CD4-positive, alpha-beta T cell treated with Interleukin-1 beta for 1 hour (primary cell): Measurements from ENCODE around the gene MEAF6.
"Not testable (repeated sequence)": the region's sequence is repeated elsewhere in the genome, so short reads cannot be mapped to it uniquely, and the experiment has no call there.

Experiments
- DNase-seq, 2 donors: peaks; one replicate each; pipeline ENCODE4 v3.0.0-alpha.2; 2020 to 2022

MEAF6 gene

DNA sequence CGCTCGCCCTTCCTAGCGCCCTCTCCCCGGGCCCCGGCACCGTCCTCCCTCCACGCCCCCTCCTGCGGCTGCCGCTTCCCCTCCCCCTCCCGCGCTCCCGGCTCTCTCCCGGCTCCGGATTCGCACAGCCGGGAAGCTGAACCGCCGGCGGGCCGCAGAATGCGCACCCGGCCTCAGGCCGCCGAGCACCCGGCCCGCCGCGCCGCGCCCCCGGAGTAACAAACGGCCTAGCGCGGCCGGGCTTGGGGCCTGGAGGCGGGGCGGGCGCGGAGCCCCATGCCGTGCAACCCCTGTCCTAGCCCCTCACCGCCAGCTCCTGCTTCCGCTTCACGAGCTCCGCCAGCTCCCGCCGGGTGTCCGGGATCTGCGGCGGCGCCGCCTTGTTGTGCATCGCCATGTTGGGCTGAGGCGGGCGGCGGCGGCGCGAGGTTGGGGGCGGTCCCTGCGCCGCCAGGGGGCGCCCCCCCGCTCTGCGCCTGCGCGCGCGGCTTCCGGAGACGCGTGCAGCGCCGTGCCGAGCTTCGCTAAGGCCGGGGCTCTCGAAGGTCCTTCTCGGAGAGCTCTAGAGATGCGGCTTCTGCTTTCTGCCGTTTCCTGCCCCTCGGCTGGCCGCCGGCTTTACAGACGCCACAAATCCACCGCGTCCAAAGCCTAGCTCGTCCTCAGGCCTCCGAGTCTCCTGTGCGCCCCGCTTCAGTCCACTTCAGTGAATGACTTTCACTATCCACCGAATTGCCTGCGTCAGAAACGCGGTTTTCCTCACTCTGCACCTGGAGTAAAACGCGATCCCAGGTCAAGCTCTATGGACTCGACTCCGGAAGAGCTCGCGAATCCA, at the start of gene MEAF6:
Gene MEAF6 (minus strand): TSS at position 417 of the 835 bp plus-strand sequence. CDS start 20 bp downstream, at position 397.
- peak; percentile 85 to 86 for DNase-seq

DNA sequence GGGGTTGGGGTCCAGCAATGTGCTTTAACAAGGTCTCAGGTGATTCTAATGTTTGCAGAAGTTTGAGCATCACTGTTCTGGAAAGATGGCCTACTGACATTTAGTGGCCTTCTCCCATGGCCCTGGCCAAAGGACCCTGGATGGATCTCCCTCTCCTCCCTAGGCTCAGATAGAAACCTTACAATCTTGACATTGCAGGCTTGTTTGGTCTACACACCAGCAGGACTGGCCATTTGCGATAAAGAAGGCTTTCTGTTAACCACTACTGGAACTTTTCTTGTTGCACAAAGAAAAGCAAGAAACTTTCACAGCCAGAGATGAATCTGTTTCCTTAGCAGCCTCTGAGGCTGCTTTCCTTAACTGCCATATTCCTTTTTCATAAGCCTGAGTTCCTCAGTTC, 48.4 kb upstream of the MEAF6 start:
- DNase-seq, result no peak

DNA sequence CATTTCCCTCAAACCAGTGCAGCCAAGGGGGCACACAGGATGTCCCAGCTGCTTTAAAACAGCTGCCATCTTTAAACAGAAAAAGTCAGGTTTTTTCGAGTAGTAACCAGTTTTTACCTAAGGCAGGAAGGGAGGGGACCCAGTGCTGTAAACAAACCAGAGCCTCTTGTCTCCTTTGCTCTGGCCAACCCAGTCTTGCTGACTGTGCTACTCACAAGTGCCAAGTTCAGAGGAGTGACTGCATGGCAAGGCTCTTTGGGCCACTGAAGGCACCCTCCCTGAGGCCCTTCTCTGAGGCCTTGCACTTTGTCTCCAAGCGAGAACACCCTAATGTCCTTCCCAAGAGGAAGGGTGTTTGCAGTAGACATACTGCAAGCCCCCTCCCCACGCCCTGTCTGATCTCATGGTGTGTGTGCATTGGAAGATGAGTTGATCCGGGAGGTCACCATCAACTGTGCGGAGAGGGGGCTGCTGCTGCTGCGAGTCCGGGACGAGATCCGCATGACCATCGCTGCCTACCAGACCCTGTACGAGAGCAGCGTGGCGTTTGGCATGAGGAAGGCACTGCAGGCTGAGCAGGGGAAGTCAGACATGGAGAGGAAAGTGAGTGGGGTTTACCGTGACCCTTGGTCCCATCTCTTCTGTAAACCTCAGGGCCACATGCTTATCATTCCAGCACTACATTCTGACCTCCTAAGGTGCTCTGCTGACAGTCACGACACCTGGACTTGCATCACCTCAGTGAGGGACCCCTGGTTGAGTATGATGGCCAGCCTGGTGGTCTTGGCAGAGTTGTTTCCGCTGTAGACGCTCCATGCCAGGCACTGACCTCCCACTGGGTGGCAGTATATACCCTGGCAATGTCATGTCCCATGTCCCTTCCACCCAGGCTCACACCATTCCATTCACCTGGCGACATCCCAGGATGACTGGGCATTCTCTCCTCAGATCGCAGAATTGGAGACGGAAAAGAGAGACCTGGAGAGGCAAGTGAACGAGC, 46.9 kb upstream of the MEAF6 start:
- DNase-seq, result peak; percentile 15 to 46

DNA sequence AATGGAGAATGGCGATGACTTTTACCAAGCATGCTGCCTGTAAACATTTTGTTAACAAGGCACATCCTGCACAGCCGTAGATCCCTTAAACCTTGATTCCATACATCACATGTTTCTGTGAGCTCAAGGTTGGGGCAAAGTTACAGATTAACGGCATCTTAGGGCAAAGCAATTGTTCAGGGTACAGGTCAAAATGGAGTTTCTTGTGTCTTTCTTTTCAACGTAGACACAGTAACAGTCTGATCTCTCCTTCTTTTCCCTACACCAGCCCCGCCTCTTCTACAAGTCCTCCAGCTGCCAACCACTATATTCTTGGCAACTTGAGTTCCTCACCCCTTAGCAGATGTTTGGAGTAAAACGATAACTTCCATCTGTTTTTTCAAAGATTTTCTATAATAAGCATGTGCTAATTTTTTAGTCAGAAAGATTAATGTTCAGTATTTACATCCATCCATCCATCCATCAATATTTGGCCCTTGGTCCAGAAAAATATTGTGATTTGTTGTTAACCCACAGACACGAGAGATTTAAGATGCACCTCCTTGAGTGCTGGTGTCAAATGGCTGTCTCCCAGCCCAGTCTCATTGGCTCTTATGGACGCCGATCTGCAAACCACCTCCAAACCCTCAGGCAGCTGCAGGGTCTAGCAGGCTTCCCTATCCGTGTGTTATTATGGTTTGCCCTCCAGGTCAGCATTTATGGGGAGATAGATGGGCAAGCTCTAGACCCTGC, 46.0 kb upstream of the MEAF6 start:
- no peak for DNase-seq

DNA sequence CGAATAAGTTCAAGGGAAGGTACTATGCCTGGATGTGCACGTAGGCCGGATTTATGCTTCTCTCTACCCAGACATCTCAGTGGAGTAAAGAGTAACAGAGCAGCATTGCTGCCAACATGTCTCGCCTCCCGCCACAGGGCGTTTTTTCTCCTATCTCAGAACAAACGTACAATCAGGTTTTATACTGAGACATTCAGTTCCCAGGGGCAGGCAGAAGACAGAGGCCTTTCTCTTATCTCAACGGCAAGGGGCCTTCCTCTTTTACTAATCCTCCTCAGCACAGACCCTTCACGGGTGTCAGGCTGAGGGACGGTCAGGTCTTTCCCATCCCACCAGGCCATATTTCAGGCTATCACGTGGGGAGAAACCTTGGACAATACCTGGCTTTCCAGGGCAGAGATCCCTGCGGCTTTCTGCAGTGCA, 45.4 kb upstream of the MEAF6 start:
- DNase-seq, result not testable (repeated sequence)

DNA sequence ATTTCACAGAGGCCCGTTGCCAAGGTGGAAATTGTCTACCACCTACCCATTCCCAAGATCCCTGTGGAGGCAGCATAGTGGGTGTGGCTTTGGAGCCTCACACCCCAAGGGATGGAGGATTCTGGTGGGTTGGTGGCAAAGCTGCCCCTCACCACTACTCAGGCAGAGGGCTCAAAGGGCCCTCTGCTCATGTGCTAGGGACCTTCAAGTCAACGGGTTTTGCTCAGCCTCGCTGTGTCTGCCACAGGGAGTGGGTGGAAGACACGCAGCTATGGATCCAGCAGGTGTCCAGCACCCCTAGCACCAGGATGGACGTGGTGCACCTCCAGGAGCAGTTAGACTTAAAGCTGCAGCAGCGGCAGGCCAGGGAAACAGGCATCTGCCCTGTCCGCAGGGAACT, 44.5 kb upstream of the MEAF6 start:
- no peak for DNase-seq

DNA sequence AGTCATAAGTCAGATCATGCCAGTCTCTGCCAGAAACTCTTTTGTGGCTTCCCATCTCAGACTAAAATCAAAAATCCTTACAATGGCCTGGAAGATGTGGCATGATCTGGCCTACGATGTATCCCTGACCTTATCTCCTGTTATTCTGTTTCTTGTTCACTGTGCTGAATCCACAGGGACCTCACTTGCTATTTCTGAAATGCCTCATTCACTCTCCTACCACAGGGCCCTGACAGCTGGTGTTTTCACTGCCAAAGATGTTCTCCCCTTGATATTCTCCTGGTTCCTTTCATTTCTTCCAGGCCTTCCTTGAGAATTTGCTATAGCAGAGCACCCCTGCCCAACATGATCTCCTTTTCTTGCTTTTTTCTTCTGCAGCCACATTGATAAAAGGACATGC, 43.8 kb upstream of the MEAF6 start:
- no peak for DNase-seq

DNA sequence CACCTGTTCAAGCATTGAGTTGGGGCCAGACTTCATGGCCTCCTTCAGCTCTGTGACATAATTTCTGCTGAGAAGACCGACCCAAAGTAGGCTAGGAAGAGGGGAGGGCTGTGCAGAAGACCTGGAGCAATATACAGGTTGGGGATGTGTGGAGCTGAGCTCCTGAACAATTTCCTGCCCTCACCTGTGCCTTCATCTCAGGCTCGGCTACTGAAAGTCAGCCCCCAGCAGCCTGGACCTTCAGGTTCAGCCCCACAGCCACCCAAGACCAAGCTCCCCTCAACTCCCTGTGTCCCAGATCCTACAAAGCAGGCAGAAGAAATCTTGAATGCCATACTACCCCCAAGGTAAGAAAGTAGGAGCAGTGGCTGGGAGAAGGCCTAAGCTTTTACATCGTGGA, 42.8 kb upstream of the MEAF6 start:
- no peak for DNase-seq

DNA sequence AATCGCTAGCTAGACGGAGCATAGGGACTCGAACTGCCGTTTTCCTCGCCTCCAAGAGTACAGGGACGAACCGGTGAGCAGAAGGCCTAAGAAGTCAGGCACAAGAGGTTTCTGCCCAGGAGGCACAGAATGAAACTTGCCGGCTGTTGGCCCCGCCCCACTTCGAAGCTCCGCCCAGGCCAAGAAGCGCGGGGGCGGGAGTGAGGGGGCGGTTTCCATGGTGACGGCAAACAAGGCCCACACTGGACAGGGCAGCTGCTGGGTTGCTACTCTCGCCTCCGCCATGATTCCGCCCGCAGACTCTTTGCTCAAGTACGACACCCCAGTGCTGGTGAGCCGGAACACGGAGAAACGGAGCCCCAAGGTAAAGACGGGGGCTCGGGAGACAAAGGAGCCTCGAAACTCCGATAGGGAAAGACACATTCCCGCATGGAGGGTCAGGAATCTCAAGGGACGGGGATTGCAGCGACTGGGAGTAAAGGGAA, 42.2 kb upstream of the MEAF6 start, which contains the start of gene DNALI1:
Gene DNALI1 (plus strand): TSS at position 229 of the 485 bp plus-strand sequence. CDS start 55 bp downstream, at position 284.
- peak; percentile 27 to 42 for DNase-seq

DNA sequence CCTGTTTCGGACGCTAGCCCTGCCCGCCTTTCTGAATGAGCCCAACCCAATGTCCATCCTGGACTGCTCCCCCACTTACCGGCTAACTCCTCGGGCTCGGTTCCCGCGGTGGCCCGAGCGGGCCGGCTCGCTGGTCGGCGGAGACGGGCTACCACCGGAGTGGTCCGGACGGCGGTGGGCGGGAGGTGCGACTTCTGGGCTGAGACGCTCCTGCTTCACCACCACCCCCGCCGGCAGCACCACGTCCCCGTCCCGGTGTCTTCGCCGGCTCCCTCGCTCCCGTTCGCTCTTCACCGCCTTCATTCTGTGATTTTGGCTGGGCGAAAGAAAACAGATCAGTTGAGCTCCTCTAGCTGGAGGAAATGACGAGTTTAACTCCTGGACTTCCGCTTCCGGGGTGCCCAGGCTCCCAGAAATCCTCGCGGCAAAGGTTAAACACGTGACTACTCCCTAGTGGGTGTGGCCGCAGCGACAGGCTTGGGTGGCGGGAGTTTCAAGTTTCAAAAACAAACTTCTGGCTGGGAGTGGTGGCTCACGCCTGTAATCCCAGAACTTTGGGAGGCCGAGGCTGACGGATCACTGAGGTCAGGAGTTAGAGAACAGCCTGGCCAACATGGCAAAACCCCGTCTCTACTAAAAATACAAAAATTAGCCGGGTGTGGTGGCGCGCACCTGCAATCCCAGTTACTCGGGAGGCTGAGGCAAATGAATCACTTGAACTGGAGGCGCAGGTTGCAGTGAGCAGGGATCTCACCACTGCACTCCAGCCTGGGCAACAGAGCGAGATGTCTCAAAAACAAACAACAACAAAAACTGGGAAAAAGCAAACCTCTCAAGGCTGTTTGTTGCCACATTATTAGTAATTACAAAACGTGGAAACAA, 39.6 kb upstream of the MEAF6 start, which contains the start of gene SNIP1:
Gene SNIP1 (minus strand): TSS at position 367 of the 882 bp plus-strand sequence. CDS start 64 bp downstream, at position 303.
- DNase-seq, result peak; percentile 93 to 94

DNA sequence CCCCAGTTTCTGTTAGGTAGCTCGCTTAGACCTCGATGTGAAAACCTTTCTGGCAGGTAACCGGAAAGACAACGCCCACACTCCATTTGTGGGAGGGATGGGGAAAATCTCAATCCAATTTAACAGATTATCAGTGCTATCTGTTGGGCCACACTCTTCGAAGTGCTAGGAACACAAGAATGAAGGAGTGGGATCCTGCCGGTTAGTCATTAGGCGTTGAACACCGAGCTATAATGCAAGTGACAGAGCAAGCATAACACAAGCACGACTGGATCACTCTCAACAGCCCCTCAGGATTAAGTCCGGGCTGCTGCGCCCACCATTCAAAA, 39.0 kb upstream of the MEAF6 start:
- DNase-seq, result no peak

DNA sequence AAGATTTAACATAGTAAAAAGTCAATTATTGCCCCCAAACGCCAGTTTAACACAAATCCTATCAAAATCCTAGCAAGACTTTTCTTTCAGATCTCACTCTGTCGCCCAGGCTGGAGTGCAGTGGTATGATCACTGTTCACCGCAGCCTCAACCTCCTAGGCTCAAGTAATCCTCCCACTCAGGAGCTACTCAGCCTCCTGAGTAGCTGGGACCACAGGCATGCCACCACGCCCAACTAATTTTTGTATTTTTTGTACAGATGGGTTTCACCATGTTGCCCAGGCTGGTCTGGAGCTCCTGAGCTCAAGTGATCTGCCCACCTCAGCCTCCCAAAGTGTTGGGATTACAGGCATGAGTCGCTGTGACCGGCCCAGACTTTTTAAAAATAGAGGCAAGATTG, 34.8 kb upstream of the MEAF6 start:
- no peak for DNase-seq

DNA sequence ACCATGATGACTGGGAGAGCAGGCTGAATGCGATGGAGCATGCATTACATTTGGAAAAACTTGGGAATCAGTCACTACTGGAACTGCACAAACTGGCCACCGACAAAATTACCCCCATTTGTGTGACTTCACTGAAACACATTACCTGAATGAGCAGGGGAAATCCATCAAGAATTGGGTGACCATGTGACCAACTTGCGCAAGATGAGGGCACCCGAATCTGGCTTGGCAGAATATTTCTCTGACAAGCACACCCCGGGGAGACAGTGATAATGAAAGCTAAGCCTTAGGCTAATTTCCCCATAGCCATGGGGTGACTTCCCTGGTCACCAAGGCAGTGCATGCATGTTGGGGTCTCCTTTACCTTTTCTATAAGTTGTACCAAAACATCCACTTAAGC, 30.5 kb upstream of the MEAF6 start:
- DNase-seq, result no peak

DNA sequence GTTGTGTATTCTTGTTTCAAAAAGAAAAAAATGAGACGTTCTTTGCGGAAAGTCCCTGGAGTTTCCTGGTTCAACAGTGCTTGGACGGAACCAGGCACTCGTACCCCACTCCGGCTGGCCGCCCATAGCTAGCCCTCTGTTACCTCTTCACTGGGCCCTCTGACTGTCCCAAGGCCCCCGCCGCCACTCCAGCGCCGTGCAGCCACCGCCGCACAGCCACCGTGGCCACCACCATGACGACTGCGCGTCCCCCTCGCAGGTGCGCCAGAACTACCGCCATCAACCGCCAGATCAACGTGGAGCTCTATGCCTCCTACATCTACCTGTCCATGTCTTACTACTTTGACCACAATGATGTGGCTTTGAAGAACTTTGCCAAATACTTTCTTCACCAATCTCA, 30.0 kb upstream of the MEAF6 start:
- no peak for DNase-seq

DNA sequence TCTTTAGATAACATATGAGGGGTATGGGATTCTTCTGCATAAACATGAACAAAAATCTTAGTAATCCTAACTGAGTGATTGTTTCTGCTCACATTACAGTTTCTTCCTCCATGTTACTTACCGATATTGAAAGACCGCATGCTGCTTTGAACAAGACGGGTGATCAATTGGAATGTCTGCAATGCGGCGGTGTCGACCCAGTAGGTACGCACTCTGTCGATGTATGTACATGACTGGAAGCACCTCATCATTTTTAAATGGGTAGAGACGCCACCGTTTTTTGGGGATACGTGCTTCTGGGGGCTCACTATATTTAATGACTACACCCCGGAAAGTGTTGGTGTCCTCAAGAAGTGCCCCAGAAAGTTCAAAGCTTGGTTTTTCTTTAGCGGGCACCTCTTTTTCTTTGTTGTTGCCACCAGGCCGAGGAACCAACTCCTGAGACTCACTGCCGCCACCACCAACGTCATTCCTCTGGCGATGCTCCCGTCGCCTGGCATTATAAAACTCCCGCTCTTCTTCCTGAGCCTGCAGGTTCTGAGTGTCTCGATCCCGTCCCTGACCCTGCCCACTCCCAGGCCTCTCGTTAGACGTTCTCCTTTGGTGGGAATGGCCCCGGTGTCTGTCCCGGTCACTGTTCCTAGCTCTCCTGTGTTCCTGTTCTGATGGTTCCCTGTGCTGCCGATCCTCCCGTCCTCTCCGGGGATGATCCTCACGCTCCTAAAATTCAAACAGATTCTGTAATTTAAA, 25.6 kb upstream of the MEAF6 start:
- no peak for DNase-seq

DNA sequence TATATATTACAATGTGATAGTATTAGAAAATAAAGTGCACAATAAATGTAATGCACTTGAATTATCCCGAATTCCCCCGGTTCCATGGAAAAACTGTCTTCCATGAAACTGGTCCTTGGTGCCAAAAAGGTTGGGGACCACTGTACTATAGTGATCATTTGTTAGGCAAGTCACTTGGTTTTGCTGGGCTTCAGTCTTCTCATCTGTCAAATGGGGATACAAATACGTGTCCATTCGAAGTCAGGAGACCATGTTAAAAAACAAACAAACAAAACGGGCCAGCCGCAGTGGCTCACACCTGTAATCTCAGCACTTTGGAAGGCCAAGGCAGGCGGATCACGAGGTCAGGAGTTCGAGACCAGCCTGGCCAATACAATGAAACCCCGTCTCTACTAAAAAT, 24.6 kb upstream of the MEAF6 start:
- not testable (repeated sequence) for DNase-seq

DNA sequence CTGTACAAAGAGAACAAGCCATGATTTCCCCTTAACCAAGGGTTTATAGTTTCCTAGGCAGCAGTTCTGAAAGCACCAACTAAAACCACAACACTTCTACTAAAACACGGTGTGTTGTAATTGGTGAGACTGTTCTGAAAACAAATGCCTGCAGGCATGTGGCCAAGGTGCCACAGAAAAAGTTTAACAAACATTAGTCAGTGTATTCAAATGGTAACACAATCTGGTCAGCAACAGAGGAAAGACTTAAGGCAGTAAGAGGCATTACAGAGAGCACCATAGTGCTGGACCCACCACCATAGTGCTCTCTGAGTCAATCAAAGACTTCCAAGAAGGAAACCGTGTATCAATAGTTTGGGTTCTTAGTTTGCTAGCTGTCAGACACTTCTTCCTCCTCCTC, 22.8 kb upstream of the MEAF6 start:
- no peak for DNase-seq

DNA sequence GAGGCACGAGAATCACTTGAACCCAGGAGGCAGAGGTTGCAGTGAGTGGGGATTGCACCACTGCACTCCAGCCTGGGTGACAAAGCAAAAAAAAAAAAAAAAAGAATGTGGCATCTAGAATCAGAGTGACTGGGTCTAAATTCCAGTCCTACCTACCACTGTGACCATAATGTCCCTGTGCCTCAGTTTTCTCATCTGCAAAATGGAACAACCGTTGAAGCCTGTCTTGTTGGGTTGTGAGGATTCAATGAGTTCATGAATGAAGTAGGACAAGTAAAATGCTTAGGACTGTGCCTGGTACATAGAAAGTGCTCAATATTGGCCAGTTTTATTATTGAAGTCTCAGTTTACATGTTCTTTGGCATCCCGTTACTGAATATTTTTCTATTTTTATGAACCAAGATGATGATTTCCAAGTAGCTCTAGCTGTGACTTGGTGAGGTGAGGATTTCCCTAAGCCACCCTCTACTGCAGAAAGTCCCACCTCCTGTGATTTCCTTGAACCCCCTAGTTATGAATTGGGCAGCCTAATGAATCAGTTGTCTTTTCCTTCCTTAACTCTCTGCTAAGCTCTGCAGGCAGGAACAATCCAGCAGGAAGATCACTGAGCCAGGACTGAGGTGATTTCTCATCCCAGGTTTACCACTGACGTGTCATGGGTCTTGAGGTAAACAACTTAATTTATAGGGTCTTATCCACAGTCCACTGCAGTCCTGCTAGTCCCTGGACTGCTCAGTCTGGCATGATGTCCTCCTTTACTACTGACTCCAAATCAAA, 18.9 kb upstream of the MEAF6 start:
- no peak for DNase-seq

DNA sequence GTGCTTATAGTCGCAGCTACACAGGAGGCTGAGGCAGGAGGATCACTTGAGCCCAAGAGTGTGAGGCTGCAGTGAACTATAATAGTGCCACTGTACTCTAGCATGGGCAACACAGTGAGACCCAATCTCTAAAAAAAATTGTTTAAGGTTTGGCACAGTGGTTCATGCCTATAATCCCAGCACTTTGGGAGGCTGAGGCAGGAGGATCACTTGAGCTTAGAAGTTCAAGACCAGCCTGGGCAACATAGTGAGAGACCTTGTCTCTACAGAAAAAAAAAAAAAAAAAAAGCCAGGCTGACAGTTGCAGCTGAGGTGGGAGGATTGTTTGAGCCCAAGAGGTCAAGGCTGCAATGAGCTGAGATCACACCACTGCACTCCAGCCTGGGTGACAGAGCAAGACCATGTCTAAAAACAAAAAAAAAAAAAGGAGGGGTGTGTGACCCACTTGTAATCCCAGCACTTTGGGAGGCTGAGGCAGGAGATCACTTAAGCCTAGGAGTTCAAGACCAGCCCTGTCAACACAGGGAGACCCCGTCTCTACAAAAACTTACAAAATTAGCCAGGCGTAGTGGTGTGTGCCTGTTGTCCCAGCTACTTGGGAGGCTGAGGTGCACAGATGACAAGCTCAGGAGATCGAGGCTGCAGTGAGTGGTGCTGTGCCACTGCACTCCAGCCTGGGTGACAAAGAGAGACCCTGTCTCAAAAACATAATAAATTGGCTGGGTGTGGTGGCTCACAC, 18.0 kb upstream of the MEAF6 start:
- not testable (repeated sequence) for DNase-seq
